SH-SY5Y (cell line): ENCODE results near the gene IL18.

Experiments used
- GATA2 ChIP-seq: IDR thresholded peaks from 2 replicates; pipeline ENCODE4 v1.6.1; 2011; ENCODE audit warnings: mild to moderate bottlenecking, low read depth, low read length
- GATA3 ChIP-seq: IDR thresholded peaks from 2 replicates; pipeline ENCODE4 v1.6.1; 2011; ENCODE audit warnings: low read depth, mild to moderate bottlenecking, low read length, moderate library complexity

- no peak for TF ChIP-seq GATA3
- no peak for TF ChIP-seq GATA2
Measured at GRCh38 chr11:112118176-112118575, 45.7 kb downstream of the IL18 start.
